NCI-H82 (cell line): Measurements from ENCODE around the gene GLRA2.

Experiments
- DNase-seq: peaks from one replicate; lab custom pipeline; 2025; lab: John Stamatoyannopoulos, UW

GLRA2 gene

DNA sequence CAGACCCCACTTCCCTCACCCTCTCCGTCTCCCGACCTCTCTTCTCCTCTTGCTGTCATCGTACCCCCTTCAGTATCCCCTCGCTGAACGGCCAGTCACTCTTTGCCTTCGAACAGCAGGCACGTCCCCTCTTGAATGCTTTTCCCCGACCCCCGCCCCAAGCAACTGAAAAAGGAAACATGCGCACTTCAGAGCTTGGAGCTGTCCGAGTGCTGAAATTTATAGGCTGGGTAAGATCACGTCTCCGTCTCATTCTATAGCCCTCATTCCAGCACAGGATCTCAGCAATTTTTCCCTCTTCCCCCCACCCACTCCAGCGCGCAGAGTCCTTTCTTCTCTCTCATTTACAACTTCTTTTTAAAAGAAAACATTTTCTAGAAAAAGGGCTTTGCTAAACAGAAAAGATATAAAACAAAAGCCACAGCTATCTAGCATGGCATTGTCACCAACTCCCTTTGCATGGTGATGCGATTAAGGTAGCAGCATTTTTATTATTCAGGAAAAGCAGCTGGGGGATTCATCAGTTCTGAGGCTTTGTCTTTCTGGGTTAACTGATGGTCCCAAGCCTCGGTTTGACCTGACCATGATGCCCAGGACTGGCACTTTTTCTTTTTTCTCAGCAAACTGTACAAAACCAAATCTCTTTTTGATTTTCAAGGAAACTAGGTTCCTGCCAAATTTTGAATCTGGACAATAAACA is at the start of gene GLRA2:
GLRA2 (plus strand) TSS at position 247 of the 700 bp plus-strand sequence. CDS start 522 bp downstream, outside the sequence.
- peak; percentile 39 for DNase-seq

DNA sequence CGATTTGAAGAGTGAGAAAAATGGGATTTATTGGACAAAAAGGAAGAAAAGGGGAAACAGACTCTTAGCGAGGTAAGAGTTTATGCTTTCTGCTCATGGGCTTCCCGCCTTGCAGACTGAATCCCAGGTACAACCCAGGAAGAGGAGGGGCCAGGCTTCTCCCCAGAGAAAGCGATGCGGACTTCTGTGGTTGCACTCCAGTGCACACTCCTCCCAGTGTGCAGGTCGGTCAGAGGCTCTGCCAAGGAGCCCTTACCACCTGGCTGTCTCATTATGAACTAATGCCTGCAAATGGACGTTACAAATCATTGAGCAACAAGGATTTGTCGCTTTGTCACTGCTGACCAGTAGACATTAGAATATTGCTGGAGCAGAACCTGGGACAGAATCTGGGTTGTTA is 39.9 kb upstream of the GLRA2 start:
- DNase-seq, result no peak

DNA sequence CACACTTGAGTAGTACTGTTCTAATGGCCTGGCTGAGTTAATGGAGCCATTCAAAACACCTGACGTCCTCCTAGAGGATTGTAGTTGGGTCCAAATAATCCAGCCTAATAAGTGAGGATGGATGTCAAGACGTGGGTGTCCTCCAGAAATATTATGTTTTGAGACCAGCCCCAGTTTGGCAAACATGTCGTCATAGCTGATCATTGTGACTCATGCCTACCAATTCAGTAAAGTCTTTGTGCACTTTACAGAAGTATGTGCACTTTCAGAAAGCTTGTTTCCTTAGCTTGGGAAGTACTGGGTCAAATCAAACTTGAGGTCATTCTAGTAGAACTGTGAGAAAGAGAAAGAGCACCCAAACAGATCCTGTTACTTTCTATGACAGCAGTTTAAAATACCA is 37.6 kb upstream of the GLRA2 start:
- DNase-seq, result no peak

DNA sequence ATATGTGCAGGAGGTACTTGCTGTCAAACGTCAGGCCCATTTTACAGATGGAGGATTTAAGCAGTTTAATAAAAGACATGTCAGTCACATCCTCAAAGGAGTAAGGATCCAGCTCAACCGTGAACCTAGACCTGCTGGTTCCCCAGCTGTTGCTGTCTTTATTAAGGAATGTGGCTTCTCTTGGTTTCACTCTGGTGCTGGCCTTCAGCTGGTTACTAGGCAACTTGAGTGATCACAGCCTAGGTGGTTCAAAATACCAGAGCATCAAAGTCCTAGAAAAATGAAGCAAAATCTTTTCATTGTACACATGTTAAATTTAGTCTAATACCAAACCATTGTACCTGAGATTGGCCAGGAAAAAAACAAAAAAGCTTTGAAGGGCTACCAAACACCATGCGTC is 32.7 kb upstream of the GLRA2 start:
- no peak for DNase-seq

DNA sequence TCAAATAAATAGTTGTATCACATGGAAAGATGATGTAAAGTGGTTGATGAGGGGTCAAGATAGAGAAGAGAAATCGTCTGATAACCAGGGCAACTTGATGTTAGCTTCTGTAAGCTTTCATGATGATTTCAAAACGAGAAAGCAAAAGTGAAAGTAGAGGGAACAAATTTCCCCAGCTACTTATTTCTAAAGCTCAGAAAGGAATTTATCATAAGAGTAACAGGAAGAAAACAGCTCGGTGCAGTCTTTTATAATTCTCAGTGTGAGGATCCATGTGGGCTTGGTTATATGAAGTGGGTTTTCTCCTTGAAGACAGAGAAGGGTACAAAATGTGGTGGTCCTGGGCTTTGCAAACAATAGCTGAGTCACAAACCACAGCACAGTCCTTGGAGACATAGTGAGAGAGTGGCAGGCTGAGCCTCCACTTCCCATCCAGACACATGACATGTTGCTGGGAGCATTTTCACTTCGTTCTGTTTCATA is 32.1 kb upstream of the GLRA2 start:
- DNase-seq, result no peak

DNA sequence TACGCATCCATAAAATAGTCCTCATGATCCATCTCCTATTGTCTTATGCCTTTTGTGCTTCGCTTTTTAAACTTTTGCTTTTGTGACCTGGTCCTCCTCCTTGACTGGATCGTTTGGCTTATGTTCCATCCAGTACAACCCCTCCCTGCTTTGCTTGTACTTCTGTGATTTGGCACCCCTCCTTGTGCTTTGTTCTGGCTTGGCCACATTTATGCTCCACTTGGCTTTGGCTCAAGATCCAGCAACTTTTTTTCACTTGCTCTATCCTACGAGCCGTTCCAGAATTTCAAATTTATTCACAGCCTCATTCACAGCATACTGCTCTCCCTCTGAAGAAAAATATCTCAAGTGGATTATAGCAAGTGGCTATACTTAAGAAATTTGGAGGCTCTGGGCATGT is 28.0 kb upstream of the GLRA2 start:
- DNase-seq, result no peak

DNA sequence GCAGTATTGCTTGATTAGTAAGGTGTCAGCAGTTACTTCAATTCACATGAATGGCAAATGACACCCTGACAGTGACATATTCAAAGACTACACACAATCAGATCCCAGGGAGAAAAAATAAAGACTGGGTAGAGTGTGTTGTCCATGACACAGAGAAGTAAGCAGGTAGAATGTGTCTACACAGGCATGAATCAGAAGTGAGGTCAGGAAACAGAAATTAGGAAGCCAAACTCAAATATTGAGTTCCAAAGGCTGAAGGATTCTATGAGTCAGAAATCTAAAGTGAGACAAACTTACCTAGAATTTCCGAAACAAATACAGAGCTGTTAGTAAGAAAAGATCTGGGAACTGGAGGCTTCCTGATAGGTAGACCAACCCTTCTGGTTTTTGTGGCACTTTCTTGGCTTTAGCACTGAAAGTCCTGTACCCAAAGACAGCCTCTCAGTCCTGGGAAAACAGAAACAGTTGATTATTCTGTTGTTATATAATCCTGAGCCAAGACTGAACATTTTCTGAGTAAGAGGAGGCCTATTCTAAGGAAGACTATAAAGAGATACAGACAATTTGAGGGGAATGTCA is 24.3 kb upstream of the GLRA2 start:
- no peak for DNase-seq

DNA sequence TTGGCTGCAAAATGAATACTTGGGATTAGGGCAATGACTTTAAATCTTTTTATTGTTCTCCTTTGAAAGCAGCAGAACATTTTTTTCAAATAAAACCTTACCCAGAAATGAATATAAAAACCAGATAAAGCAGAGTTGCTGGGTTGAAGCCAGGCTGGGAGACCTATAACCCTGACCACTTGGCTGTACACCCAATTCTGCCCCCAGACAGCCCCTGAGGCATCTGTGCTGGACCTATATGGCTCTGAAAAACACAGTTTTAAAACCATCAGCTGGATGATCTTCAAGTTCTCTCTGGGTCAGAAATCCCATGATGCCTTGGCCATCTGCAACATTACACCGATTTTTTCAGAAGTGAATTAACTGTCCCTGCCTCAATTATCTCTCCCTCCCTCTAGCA is 23.7 kb upstream of the GLRA2 start:
- DNase-seq, result no peak

DNA sequence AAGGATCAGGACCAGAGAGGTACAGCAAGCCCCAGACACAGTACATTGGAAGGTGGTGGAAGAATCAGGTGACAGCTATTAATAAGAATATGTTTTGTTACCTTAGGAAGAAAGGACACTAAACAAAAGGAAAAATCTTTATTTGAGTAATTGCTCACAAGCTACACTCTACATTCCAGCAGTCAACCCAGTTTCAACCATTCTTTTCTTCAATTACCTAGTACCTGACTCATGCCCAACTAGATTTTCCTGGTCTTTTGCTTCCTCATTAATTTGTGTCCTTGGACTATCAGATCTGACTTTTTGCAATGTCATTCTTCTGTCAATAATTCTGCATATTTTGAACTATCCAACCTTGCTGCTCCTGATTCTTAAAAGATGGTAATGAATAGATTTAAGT is 22.5 kb upstream of the GLRA2 start:
- no peak for DNase-seq

DNA sequence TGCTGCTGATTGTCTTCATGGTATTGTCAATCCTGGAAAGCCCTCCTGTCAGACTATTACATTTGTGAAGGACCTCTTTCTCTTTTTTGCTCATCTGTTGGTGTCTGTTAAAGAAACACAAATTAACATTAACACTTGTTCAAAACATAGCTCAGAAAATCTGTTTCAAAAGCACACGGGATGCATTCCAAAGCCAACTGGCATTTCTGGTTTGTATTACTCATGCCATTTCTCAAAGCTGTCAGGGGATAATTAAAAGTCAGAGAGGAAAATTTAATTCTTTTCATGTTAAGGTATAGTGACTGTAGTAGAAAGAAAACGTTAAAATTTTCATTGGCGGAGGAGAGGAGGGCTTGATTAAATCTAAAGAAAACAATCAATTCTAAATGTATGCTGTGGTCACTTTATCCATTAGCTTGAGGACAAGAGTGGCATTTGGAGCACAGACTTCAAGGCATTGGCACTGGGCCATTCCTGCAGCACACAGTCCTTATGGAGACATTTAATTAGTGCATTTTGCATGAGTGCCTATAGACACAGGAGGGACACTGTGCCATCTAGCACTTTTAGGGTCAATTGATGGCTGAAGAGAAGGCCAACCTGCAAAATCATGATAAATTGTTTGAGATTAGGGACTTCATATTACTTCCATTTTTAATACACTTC is 21.2 kb upstream of the GLRA2 start:
- no peak for DNase-seq

DNA sequence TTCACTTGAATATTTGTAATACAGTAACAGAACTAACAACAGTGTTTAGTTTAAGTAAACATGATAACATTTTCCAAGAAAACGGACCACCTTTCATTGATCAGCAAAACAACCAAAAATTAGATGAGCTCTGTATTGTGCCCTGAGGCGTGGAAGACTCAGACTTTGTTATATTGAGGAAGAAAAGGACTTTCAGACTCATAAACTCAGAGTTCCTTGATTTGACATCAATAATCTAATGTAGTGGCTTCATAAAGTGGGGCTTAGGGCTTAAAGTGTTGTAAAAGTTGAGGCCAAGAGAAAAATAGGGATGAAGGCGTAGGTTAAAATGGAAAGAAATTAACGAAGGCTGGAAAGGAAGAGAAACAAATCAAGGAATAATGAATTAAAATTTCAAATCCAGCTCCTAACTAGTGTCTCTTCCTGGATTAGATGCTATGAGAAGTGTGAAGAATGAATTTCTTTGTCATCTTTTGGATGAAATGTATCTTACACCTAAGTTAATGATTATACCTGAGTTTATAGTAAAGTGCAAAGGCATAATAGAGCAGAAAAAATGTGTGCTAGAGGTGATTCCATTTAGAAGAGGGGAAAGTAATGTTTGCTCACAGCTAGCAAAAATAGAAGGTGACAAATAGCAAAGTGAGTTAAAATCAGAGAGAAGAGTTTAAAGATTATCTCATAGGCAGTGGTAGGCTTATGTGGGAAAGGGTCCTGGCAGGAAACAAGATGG is 19.8 kb upstream of the GLRA2 start:
- no peak for DNase-seq

DNA sequence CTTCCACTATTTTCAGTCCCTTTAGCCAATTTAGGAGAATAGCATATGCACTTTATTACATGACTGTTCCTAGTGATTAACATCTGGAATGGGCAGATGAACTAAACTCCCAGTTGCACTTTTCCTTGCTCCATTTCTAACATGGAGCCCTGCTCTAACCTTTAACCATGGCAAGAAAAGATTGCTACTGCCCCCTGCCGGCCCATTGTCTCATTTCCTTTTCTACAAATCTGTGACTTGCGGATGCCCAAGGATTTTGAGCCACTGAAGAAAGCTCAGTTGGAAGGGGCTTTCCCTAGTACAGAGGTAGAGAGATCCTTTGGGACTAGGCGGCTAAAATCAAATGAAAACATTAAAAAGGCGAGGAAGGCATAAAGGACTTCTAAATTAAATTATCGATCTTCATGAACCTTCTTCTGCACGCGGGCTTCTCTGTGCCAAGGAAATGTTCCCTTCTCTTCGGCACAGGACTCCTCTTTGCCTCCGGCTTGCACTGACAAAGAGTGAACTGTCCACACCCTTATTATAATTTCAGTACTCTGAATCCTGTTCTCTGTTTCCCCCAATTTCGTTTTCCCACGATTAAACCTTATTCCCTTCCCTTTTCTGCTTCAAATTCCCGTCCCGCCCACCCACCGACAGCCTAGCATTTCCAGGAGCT is 577 bp upstream of the GLRA2 start:
- DNase-seq, result peak; percentile 87

DNA sequence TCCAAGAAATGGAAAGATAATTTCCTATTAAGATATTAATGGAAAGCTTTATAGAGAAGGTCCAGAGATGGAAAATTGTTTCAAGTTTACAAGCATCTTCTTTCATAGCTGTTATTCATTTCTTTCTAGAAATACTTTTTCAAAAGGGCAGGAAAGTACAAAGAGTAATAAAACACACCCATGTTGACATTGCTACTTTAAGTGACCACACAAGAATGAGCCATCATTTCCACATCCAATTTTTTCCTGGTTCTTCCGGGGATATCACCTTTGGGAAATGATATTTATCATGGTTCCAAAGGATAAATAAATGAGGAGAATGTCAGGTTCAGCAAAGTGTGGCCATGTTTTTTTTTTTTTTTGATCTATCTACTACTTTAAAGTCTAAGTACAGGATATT is 4.5 kb downstream of the GLRA2 start:
- no peak for DNase-seq

DNA sequence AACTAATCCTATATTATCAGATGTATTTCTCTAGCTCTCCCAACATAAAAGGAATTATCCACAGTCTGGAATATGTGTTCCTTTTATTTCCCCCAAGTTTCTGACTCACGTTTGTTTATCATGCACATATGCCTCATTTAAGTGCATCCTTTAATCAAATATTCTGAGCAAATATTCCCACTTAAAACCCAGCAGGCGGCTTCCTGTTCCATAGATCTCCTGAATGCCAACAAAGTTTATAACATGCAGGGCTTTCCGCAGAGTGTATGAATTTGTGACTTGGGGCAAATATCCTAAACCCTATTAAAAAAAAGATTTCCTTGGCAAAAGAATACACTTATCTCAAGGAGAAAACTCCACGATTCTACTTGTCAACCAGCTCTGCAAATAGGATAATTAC is 16.9 kb downstream of the GLRA2 start:
- DNase-seq, result no peak

DNA sequence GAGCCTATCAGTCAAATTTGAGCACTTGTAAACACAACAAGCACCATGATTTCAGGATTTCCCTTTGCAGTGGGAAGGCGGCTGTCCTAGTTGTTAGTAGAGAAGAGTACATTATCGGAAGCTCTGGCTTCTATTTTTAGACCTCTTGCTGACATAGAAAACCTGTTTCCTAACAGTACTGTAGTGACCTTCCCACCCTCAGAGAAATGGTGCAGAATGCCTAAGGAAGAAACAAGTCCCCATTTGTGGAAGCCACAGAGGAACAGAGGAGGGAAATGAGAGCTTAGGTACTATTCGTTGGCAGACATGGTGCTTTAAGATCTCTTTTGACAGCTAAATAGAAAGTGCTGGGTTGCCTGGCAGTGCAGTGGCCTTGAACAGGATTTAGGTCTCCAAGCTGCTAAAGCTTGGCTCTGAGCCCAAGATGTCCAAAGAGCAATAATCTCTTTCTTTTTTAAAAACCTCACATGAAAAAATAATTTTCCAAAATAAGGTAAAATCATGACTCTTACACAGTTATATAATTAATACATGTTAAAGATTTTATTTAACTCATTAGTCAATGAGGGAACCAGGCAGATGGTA is 24.9 kb downstream of the GLRA2 start:
- DNase-seq, result peak; percentile 35

DNA sequence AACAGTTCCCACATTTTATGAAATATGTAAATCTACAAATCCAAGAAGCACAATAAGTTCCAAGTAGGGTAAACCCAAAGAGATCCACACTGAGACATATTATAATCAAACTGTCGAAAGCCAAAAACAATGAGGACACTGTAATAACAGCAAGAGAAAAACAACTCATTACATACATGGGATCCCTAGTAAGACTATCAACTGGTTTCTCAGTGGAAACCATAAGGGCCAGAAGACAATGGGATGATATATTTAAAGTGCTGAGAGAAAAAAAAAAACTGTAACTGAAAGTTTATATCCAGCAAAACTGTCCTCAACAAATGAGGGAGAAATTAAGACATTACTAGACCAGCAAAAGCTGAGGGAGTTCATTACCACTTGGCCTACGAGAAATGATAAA is 34.7 kb downstream of the GLRA2 start:
- no peak for DNase-seq

DNA sequence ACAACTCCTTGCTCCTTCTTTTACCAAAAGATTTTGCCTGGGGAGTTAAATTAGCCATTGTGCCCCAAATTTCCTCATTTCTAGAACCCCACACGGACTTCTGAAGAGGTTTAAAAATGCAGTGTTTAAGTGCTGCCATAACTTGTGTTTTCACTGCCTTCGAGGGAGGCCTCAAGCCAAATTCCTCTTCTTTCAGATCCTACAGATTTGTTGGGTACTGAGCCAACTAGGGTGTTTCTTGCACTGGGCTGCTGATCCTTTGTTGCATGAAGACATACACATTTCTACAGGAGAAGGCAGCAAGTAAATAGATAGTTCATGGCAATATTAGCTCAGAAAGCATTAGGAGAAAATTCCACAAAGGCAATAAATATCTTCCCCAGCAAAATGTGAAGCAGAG is 43.8 kb downstream of the GLRA2 start:
- DNase-seq, result no peak

DNA sequence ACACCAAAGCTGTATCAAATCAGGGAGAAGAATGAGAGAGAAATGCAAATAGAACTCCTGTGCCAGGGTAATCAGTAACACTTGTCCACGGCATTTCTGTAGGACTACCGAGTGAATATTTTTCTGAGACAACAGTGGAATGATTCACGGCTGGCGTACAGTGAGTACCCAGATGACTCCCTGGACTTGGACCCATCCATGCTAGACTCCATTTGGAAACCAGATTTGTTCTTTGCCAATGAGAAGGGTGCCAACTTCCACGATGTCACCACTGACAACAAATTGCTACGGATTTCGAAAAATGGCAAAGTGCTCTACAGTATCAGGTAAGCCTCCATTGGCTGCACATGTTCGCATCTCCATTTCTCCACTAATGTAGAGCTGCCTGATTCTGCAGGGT is 51.7 kb downstream of the GLRA2 start:
- no peak for DNase-seq

DNA sequence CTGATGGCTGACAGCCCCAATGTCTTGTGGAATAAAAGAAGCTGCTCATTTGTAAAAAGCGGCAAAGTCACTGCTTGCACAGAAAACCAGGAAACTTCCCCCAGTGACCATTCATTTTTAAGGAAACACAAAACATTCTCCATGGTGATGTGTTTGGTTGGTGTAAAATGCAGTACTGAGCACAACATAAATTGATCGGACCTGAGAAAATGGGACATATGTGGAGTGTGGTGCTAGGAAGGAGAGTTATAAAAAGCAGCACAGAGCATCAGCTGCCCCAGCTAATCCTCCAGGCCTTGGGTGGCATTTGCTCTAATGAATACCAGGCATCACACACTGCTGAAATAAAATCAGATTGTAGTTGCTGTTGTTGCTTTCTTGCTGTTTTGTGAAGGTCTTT is 55.2 kb downstream of the GLRA2 start:
- no peak for DNase-seq

DNA sequence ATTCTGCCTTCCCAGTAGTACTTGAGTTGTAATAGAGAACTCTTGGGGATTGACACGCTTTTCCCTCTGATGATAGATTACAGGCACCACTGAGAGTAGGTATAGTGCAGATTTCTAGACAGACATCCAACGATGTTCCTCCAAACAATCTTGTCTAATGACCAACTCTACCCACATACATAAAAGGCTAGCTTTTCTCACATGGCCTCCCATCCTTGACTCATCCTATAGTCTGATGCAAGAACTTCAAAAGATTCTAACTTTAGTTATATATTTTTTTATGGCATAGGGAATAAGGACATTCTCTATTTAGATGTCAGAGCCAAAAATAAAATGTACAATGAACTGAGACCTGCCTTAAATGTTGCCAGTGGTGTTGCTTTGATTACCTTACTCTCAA is 60.9 kb downstream of the GLRA2 start:
- DNase-seq, result no peak

DNA sequence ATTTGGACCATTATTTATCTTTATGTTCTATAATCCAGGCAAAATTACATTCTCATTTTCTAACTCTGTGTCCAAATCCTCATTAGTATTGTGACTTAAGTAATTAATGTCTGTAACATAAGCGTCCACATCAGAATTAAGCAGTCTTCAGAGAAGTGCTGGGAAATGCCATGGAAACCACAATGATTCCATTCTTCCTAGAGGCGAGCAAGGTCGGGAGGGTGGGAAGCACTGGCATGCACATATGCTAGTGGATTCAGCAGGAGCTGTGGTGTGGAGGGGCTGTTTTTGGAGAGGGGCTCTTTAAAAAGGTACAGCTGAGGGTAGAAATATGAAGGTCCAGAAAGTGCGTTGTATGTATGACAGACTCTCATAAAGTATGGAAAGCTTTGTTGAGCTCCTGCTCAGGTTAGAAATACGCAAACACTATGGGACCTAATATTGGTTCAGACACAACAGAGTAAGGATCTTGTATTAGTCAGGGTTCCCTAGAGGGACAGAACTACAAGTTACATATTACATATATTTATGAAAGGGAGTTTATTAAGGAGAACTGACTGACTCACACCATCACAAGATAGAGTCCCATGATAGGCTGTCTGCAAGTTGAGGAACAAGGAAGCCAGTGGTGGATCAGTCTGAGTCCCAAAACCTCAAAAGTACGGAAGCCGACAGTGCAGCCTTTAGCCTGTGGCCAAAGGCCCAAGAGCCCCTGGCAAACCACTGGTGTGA is 61.5 kb downstream of the GLRA2 start:
- no peak for DNase-seq
